ENCODE measurements around the gene WDCP. TPM values are rescaled to one million over a fixed set of nuclear protein-coding genes. Genes with fewer than 3 reads are reported as not detected.

Gene WDCP
- total and polyA plus RNA-seq, 5 donors from 2014 or later, result 3.4 to 11.0 (median 5.3) TPM

- Histone ChIP-seq H3K27me3 (ENCODE audit: control insufficient read depth, insufficient read depth, low read length) (no peaks in the 10 kb centered on the region), H3K4me3 (ENCODE audit: low read depth, low read length) (no peak overlapping the region), H3K4me1 (ENCODE audit: control insufficient read depth, insufficient read depth, low read length, poor library complexity, severe bottlenecking) (no peaks in the 10 kb centered on the region), H3K36me3 (ENCODE audit: control insufficient read depth, insufficient read depth, low read length) (peaks cover 29% of the 10 kb centered on the region), H3K9me3 (ENCODE audit: control insufficient read depth in 2 of 2, low read length in 2 of 2) (no peaks in the 10 kb centered on the region), H3K27ac (ENCODE audit: insufficient read depth, low read length, poor library complexity, severe bottlenecking) (no peak overlapping the region)
- H3K27me3 Mint-ChIP-seq, result no peaks in the 10 kb centered on the region
- ATAC-seq (ENCODE audit: low read depth in 2 of 2), result no peak
- H3K9me3 Mint-ChIP-seq, result no peaks in the 10 kb centered on the region
- no peak for DNase-seq
- peak overlapping the region in 1 of 3 donors; percentile 39 for H3K27ac Mint-ChIP-seq
- H3K4me1 Mint-ChIP-seq, result peaks cover 0 to 13% (median 4%) of the 10 kb centered on the region in 4 donors
- no peak overlapping the region for H3K4me3 Mint-ChIP-seq
- H3K36me3 Mint-ChIP-seq, result peaks cover 48% of the 10 kb centered on the region
These were observed 22.1 kb downstream of the WDCP start for GRCh38 chr2:24024996-24025663.

DNA sequence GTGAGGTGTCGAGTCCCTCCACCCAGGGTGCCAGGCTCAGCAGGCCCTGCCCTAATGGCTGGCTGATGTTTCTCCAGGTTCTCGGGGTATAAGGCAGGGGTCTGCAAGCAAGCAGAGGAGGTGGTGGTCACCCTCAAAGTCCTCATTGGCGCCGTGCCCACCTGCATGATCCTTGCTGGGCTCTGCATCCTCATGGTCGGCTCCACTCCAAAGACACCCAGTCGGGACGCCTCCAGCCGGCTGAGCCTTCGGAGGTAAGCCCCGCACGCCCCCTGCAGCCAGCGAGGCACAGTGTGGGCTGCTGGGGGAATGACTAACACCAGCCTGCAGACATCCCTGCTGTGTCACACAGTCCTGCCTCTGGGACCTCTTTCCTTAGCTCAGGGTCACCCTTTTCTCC, 23.2 kb downstream of the WDCP start:
- Mint-ChIP-seq H3K27ac (peak overlapping the region in 1 of 3 donors; percentile 66), H3K36me3 (peaks cover 37% of the 10 kb centered on the region), H3K27me3 (no peaks in the 10 kb centered on the region), H3K4me3 (no peak overlapping the region), H3K9me3 (no peaks in the 10 kb centered on the region), H3K4me1 (peaks cover 0 to 13% (median 2%) of the 10 kb centered on the region in 4 donors)
- H3K27ac ChIP-seq (ENCODE audit: insufficient read depth, low read length, poor library complexity, severe bottlenecking), result no peak overlapping the region
- no peaks in the 10 kb centered on the region for H3K27me3 ChIP-seq (ENCODE audit: control insufficient read depth, insufficient read depth, low read length)
- DNase-seq (no peak), ATAC-seq (ENCODE audit: low read depth in 2 of 2) (no peak)
- H3K9me3 ChIP-seq (ENCODE audit: control insufficient read depth in 2 of 2, low read length in 2 of 2), result no peaks in the 10 kb centered on the region
- H3K4me3 ChIP-seq (ENCODE audit: low read depth, low read length), result no peak overlapping the region
- H3K36me3 ChIP-seq (ENCODE audit: control insufficient read depth, insufficient read depth, low read length), result peaks cover 18% of the 10 kb centered on the region
- H3K4me1 ChIP-seq (ENCODE audit: control insufficient read depth, insufficient read depth, low read length, poor library complexity, severe bottlenecking), result no peaks in the 10 kb centered on the region

DNA sequence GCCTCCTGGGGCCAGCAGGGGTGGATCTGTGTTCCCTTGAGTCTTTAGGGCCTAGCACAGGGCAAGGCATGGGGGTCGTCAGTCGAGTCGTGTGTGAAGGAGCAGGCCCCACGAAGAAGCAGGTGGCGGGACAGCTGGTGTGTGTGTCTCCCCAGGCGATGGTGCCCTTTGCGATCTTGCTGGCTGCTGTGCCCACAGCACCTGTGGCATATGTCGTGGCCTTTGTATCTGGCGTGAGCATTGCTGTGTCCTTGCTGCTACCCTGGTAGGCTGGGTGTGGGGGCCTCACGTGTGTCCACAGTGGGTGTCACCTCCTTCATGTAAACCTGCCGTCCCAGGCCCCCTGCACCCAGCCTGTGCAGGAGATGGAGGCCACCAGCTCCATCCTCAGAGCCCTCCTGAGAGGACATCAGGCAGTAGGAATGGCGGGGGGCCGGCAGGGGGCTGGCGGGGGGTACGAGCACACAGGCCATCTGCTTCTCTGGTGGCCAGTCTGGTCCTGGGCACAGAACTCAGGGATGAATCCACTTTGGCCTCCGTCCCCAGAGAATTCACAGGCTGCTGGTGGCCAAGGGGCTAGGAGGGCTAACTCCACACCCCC, 24.1 kb downstream of the WDCP start:
- ATAC-seq (ENCODE audit: low read depth in 2 of 2), result no peak
- no peaks in the 10 kb centered on the region for H3K27me3 ChIP-seq (ENCODE audit: control insufficient read depth, insufficient read depth, low read length)
- H3K9me3 ChIP-seq (ENCODE audit: control insufficient read depth in 2 of 2, low read length in 2 of 2), result no peaks in the 10 kb centered on the region
- Mint-ChIP-seq H3K4me1 (peaks cover 0 to 8% (median 0%) of the 10 kb centered on the region in 4 donors), H3K27me3 (no peaks in the 10 kb centered on the region), H3K9me3 (no peaks in the 10 kb centered on the region), H3K36me3 (peaks cover 31% of the 10 kb centered on the region), H3K4me3 (no peak overlapping the region), H3K27ac (no peak overlapping the region)
- no peak overlapping the region for H3K4me3 ChIP-seq (ENCODE audit: low read depth, low read length)
- H3K36me3 ChIP-seq (ENCODE audit: control insufficient read depth, insufficient read depth, low read length), result peaks cover 17% of the 10 kb centered on the region
- no peaks in the 10 kb centered on the region for H3K4me1 ChIP-seq (ENCODE audit: control insufficient read depth, insufficient read depth, low read length, poor library complexity, severe bottlenecking)
- DNase-seq, result no peak
- H3K27ac ChIP-seq (ENCODE audit: insufficient read depth, low read length, poor library complexity, severe bottlenecking), result no peak overlapping the region

GRCh38 chr2:24022324-24022974, 24.7 kb downstream of the WDCP start:
- H3K27me3 ChIP-seq (ENCODE audit: control insufficient read depth, insufficient read depth, low read length), result no peaks in the 10 kb centered on the region
- no peak for ATAC-seq (ENCODE audit: low read depth in 2 of 2)

GRCh38 chr2:24021122-24021998, 25.8 kb downstream of the WDCP start:
- no peak overlapping the region for H3K4me3 Mint-ChIP-seq
- H3K27ac Mint-ChIP-seq, result no peak overlapping the region
- Histone ChIP-seq H3K4me3 (ENCODE audit: low read depth, low read length) (no peak overlapping the region), H3K27ac (ENCODE audit: insufficient read depth, low read length, poor library complexity, severe bottlenecking) (no peak overlapping the region), H3K4me1 (ENCODE audit: control insufficient read depth, insufficient read depth, low read length, poor library complexity, severe bottlenecking) (no peaks in the 10 kb centered on the region), H3K27me3 (ENCODE audit: control insufficient read depth, insufficient read depth, low read length) (no peaks in the 10 kb centered on the region), H3K9me3 (ENCODE audit: control insufficient read depth in 2 of 2, low read length in 2 of 2) (no peaks in the 10 kb centered on the region), H3K36me3 (ENCODE audit: control insufficient read depth, insufficient read depth, low read length) (peaks cover 12% of the 10 kb centered on the region)
- H3K36me3 Mint-ChIP-seq, result peaks cover 24% of the 10 kb centered on the region
- no peaks in the 10 kb centered on the region for H3K9me3 Mint-ChIP-seq
- H3K4me1 Mint-ChIP-seq, result peaks cover 0 to 4% (median 0%) of the 10 kb centered on the region in 4 donors
- H3K27me3 Mint-ChIP-seq, result no peaks in the 10 kb centered on the region
- DNase-seq (peak in 1 of 3 donors; percentile 8), ATAC-seq (ENCODE audit: low read depth in 2 of 2) (no peak)

More at GRCh38 chr2:24022324-24022974, 24.7 kb downstream of the WDCP start:
- no peaks in the 10 kb centered on the region for H3K9me3 Mint-ChIP-seq
- H3K4me1 Mint-ChIP-seq, result peaks cover 0 to 8% (median 0%) of the 10 kb centered on the region in 4 donors
- no peak overlapping the region for H3K4me3 Mint-ChIP-seq
- H3K9me3 ChIP-seq (ENCODE audit: control insufficient read depth in 2 of 2, low read length in 2 of 2), result no peaks in the 10 kb centered on the region
- H3K27ac Mint-ChIP-seq, result no peak overlapping the region
- no peaks in the 10 kb centered on the region for H3K4me1 ChIP-seq (ENCODE audit: control insufficient read depth, insufficient read depth, low read length, poor library complexity, severe bottlenecking)
- H3K27ac ChIP-seq (ENCODE audit: insufficient read depth, low read length, poor library complexity, severe bottlenecking), result no peak overlapping the region
- H3K36me3 Mint-ChIP-seq, result peaks cover 30% of the 10 kb centered on the region
- peaks cover 17% of the 10 kb centered on the region for H3K36me3 ChIP-seq (ENCODE audit: control insufficient read depth, insufficient read depth, low read length)
- DNase-seq, result no peak
- H3K27me3 Mint-ChIP-seq, result no peaks in the 10 kb centered on the region
- H3K4me3 ChIP-seq (ENCODE audit: low read depth, low read length), result no peak overlapping the region

GRCh38 chr2:24020244-24020643, 26.9 kb downstream of the WDCP start:
- no peaks in the 10 kb centered on the region for H3K27me3 ChIP-seq (ENCODE audit: control insufficient read depth, insufficient read depth, low read length)
- peaks cover 8% of the 10 kb centered on the region for H3K36me3 ChIP-seq (ENCODE audit: control insufficient read depth, insufficient read depth, low read length)

DNA sequence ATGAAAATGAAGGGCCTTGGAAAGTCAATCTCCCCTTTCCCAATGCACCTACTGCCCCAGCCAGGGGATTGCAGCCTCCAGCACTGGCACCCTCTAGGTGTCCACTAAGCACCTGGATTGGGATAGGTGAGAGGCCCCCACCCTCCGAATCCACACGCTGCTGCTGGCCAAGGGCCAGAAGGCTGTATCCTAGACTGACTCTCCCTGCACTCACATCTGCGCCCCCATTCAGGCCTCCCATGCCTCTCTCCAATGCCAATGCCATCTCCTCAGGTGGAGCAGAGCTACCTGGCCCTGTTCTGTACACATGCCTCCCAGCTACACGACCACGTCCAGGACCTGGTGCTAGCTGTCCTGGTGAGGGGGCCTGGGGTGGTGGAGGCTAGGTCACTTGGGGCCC, 27.5 kb downstream of the WDCP start:
- H3K4me1 ChIP-seq (ENCODE audit: control insufficient read depth, insufficient read depth, low read length, poor library complexity, severe bottlenecking), result no peaks in the 10 kb centered on the region
- ATAC-seq (ENCODE audit: low read depth in 2 of 2) (no peak), DNase-seq (no peak)
- H3K9me3 ChIP-seq (ENCODE audit: control insufficient read depth in 2 of 2, low read length in 2 of 2), result no peaks in the 10 kb centered on the region
- no peak overlapping the region for H3K27ac Mint-ChIP-seq
- H3K27me3 Mint-ChIP-seq, result no peaks in the 10 kb centered on the region
- H3K36me3 Mint-ChIP-seq, result peaks cover 18% of the 10 kb centered on the region
- H3K36me3 ChIP-seq (ENCODE audit: control insufficient read depth, insufficient read depth, low read length), result peaks cover 8% of the 10 kb centered on the region
- no peak overlapping the region for H3K4me3 Mint-ChIP-seq
- no peak overlapping the region for H3K27ac ChIP-seq (ENCODE audit: insufficient read depth, low read length, poor library complexity, severe bottlenecking)
- peaks cover 0 to 2% (median 0%) of the 10 kb centered on the region in 4 donors for H3K4me1 Mint-ChIP-seq
- no peaks in the 10 kb centered on the region for H3K9me3 Mint-ChIP-seq
- H3K4me3 ChIP-seq (ENCODE audit: low read depth, low read length), result no peak overlapping the region
- no peaks in the 10 kb centered on the region for H3K27me3 ChIP-seq (ENCODE audit: control insufficient read depth, insufficient read depth, low read length)

More at GRCh38 chr2:24020244-24020643, 26.9 kb downstream of the WDCP start:
- H3K4me3 Mint-ChIP-seq, result no peak overlapping the region
- Histone ChIP-seq H3K4me1 (ENCODE audit: control insufficient read depth, insufficient read depth, low read length, poor library complexity, severe bottlenecking) (no peaks in the 10 kb centered on the region), H3K9me3 (ENCODE audit: control insufficient read depth in 2 of 2, low read length in 2 of 2) (no peaks in the 10 kb centered on the region), H3K27ac (ENCODE audit: insufficient read depth, low read length, poor library complexity, severe bottlenecking) (no peak overlapping the region), H3K4me3 (ENCODE audit: low read depth, low read length) (no peak overlapping the region)
- peaks cover 21% of the 10 kb centered on the region for H3K36me3 Mint-ChIP-seq
- H3K4me1 Mint-ChIP-seq, result peaks cover 0 to 2% (median 0%) of the 10 kb centered on the region in 4 donors
- ATAC-seq (ENCODE audit: low read depth in 2 of 2) (no peak), DNase-seq (no peak)
- H3K27me3 Mint-ChIP-seq, result no peaks in the 10 kb centered on the region
- no peaks in the 10 kb centered on the region for H3K9me3 Mint-ChIP-seq
- no peak overlapping the region for H3K27ac Mint-ChIP-seq

Measured in CD4-positive, CD25-positive, alpha-beta regulatory T cell (primary cell).